Stromal cell of bone marrow (primary cell): Measurements from ENCODE around the gene ODC1.
"Not testable (repeated sequence)": the region's sequence is repeated elsewhere in the genome, so short reads cannot be mapped to it uniquely, and the experiment has no call there.

Experiments
- DNase-seq: peaks from one replicate; pipeline ENCODE4 v3.0.0-alpha.2; 2012; ENCODE audit warnings: low read depth

Gene ODC1

DNA sequence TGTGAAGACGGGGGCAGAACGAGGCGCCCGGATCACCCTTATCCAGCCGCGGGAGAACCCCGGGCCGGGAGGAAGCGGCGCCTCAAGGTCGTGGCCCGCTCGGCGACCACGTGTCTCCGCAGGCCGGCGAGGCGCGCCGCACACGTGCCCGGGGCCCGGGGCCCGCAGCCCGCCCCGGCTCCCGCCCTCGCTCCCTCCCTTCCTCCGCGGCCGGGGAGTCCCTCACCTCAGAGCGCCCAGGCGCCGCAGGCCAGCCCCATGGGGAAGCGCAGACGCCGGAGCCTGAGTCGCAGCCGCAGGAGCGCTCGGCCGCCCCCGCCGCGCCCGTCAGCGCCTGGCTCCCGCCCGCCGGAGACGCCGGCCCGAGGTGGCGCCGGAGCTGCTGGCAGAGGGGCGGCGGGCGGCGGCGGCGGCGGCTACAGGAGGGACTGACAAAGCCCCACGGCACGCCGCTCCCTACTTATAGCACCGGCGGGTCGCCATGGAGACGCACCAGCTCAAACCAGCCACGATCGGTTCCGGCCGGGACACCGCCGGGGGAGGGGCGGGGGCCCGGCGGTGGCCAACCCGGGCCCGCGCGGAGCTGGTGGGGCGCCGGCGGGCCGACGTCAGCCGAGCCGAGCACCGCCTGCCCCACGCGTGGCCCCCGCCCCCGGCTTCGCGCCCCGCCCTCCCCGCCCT is at the start of gene ODC1:
Gene ODC1 (minus strand): TSS at position 433 of the 681 bp plus-strand sequence. CDS start 3,295 bp downstream, outside the sequence.
- peak; percentile 81 for DNase-seq

DNA sequence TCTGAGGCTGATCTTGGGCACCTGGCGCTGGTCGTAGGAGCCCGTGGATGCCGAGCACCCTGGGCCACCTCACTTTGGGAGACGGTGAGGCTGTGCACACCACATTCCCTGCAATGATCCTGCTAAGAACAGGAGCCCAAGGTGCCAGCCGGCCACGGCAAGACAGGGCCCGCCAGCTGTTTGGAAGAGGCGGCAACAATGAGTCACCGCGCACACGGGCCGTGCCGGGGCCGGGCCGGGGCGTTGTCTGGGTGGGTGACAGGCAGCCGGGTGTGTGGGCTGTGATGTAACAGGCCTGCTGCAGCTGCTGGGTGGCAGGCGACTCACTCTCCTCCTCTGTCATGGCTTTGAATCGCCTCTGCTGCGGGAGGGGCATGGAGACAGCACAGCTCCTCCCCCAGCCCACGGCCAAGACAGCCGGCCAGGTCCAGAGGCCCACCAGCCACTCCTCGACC is 49.7 kb upstream of the ODC1 start:
- DNase-seq: peak; percentile 35

DNA sequence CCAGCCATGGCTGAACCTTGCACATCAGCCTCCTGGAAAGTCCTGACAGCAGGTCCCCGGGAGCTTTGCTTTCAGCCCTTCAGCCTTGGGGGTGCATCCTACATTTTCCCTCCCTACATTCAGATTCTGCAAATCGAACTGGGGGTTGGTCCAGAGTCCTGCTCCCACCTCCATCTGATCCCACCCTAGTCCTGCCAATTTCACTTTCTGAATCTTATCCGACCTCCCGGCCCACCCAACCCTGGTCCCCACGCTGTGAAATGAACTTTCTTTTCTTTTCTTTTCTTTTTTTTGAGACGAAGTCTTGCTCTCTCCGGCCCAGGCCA is 47.8 kb upstream of the ODC1 start:
- DNase-seq: no peak

DNA sequence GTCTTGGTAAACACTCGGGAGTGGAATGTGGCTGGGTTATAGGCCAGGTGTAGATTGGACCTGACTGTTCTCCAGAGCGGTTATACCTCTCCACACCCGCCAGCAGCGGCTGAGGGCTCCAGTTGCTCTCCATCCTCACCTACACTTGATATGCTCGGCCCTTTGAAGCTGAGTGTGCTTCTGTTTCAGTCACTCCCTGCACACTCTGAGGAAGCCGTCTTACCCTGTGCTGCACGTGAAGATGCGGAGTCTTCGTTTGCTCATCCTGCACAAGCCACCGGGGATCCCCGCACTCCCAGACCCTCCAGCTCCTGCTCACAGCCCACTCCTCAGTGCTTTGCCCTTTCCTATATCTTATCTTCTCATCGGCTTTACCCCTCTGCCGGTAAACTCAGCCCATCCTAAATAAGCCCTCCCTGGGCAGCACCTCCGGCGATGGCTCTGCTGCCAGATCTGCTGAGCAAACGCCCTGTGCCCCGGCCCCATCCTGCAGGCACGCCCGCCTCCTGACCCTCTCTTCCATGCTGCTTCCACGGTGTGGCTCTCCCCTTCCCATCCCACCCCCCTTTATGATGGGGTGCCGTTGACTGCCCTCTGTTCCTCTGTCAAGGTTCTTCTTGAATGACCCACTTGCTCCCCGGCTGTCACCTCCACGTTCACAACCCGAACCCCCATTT is 47.3 kb upstream of the ODC1 start:
- DNase-seq: no peak

DNA sequence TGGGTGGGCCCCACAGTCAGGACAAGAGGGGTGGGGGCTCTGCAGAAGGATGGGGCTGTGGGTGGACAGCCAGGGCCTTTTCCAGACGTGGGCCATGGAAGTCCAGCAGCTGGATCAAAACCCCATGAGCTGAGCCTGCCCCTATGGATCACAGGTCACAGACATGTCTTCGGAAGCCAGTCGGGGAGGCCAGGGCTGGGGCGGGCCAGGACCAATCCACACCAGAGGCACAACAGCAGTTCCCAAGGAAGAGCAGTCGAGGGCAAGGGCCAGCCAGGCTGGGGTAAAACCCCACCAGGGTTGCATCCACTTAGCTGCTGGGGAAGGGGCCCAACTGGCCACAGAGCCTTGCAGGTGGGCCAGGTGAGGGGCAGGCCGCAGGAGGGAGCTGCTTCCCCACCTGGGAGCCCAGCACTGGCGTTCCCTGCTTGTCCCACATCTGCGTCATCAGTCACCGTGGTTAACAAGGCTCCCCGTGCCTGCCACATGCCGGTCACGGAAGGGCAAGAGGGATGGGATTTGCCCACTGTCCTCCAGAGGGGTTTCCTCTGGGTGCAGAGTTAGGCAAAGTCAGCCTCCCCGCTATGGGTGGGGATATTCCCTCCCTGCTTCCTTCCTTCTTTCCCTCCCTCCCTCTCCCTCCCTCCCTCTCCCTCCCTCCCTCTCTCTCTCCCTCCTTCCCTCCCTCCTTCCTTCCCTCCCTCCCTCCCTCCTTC is 46.4 kb upstream of the ODC1 start:
- DNase-seq: no peak

DNA sequence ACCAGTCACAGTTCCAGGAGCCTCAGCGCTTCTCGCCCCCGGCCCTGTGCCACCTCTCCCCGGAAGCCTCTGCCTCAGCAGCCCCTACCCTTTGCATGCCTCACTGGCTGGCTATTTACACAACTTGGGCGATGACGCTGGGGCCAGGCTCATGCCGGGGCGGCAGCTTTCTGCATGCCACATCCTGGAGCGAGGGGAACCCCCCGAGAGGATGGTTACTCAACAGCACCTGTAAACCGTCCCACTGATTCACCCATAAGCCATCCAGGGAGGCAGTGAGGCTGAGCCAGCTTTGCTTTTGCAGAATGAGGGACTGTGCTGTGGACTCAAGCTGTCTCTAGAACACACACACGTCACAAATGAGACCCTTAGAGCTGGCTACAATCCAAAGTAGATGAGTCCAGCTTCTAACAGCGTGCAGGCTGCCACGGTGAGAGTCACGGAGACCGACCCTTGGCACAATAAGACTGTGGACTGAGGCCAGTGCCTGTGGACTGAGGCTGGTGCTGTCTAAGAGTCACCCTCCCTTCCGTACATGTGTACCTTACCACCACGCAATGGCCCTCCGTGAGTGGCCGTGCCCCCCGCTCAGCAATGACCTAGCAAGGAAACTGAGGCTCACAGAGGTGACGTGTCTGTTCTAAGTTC is 45.6 kb upstream of the ODC1 start:
- DNase-seq: no peak

DNA sequence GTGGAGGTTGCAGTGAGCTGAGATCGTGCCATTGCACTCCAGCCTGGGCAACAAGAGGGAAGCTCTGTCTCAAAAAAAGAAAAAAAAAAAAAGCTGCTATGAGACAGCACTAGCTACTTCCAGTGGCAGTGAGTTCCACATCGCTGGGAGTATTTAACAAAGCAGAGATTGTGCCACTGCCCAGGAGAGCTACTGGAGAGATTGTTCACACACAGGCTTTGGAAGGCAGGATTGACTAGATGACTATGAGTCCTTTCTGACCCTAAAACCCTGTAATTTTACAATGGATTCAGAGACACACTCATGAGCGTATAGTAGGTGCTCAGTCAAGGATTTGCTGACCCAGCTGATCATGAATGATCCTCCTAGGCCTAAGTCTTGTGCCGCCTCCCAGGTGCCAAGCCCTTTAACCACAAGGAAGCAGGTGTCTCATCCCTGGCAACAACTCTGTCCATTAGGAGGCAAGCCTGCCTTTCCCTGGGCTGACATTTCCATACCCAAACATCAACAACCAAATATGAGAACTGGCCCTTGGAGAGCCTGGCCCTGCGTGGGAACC is 45.0 kb upstream of the ODC1 start:
- no peak for DNase-seq

DNA sequence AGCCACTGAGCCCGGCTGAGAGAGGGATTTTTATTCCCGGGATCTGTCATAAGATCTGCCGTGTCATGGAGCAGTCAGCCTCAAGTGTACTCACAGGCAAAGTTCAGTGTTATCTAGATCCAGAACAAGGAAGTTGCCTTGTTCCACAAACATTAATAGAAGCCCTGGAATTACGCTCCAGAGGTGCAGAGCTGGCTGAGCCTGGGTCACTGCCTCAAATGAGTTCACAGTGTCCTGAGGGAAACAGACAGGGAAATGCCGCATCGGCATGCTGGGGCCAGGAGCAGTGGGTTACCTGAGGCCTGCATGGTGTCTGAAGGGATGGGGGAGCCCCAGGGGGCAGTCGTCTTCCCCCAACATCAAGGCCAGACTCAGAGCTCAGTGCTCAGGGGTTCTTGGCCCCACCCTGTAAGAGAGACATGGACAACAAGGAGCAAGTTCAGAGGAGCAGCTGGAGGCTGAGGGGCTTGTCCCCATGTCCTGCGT is 42.7 kb upstream of the ODC1 start:
- no peak for DNase-seq

DNA sequence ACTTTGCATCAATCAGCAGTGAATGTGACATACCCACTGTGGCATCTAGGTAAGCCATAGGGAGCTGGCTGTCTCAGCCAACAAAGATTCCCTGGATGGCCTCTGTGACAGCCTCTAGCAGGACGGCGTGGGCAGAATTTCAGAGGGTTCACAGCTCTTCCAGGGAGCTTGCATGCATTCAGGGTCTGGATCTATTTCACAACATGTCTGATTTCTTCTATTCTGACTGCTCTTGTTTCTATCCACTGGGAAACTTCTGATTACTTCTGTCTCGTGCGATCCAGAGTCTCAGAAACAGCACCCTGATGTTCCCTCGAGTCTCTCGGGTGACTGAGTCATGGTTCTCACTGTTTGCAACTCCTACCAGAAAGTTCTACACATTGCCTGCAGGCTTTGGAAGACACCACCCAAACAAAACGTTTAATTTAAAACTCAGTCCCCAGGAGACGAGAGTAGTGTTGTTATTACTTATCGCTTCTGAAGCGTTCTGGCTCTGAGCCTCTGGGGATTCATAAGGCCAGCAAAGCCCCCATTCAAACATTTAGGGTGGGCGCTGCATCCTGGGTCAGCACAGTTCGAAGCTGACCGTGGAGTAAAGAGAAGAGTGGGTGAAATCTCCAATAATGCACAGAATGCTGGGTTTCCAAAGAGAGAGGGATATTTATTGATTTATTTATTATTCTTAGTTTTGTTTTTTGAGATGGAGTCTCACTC is 41.9 kb upstream of the ODC1 start:
- DNase-seq: no peak

DNA sequence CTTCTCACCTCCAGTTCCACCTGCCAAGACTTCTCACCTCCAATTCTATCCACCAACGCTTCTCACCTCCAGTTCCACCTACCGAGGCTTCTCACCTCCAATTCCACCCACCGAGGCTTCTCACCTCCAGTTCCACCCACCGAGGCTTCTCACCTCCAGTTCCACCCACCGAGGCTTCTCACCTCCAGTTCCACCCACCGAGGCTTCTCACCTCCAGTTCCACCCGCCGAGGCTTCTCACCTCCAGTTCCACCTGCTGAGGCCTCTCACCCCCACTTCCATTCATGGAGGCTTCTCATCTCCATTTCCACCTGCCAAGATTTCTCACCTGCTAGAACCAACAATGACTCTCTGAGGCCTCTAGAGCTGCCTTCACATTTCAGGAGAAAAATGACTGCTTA is 40.0 kb upstream of the ODC1 start:
- not testable (repeated sequence) for DNase-seq

DNA sequence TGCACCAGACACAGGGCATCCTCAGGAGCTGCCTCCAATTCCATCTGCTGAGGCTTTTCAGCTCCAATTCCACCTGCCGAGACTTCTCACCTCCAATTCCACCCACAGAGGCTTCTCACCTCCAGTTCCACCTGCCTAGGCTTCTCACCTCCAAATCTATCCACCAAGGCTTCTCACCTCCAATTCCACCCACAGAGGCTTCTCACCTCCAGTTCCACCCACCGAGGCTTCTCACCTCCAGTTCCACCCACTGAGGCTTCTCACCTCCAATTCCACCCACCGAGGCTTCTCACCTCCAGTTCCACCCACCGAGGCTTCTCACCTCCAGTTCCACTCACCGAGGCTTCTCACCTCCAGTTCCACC is 39.6 kb upstream of the ODC1 start:
- not testable (repeated sequence) for DNase-seq

DNA sequence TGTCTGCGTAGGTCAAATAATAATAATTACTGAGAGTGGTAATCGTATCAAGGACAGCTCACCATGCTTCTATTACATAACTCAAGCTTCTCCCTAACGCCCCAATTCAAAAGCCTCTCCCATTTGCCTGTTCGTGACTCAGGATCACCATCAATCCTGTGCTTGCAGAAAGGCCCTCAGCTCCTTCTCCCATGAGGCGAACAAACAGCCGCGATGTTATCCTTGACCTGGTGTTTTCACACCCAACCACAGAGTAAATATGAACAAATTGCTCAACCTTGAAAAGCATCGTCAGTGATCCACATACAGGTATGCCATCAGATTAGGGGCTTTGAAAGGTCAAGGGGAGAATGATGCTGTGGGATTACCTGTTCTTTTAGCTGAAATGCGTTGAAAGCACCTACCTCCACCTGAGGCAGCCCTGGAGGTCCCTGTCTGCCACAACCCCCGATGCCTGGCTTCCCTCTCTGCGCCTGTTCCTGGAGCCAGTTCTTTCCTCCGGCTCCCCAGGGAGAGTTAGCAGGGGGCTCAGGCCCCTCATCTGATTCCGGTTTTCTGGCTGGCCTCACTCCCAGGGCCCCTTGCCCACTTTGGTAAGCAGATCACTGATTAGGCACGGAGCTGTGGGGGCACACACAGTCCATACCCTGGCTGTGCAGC is 39.1 kb upstream of the ODC1 start:
- no peak for DNase-seq

DNA sequence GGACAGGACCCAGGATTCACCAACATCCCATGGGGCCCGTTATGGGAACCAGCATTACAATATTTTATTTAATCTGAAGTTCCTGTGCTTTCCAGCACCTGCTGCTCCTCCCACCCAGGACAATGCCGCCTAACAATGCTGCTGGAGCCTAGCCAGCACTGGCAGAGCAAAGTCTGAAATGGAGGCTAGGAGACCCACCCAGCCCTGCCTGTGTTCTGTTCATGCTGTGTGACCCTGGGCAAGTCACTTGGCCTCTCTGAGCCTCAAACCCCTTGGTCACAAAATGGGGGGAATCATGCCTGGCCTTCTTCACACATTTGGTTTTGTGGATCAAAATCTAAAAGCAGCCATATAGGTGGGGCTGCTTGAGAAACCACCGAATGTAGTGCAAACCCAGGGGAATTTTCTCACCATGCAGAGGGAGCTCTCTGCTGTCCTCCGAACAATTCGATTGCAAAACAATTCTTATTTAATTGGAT is 38.5 kb upstream of the ODC1 start:
- DNase-seq: no peak

DNA sequence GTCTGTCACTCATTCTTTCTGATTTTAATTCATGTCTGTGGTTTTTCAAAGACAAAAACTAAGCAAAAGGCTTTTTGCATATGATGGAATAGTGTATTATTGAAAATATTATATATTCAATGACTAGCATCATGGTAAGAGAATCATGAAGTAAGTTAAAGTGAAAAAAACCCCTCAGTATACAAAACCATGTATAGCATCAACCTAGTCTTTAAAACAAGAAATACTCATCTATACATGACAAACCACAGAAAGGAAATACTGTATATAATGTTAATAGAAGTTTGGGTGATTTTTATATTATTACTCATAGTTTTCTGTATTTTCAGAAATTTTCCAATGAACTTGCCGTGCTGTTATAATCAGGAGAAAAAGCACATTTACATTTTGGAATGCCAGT is 38.0 kb upstream of the ODC1 start:
- DNase-seq: no peak

DNA sequence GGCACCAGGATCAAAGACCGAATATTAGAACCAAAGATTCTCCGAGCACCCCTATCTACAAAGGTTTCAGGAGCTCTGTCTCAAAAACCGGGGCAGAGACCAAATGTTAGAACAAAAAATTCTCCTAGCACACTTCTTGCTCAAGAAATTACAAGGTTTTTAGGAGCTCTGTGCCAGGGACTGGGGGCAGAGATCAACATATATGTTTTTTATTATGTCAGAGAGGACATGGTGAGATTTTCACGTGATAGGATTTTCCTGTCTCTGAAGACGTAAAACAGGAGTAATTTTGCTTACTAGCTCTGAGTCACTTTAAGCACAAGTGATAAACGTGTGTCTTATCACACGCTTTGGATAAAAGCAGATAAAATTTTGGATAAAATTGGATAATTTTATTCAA is 34.8 kb upstream of the ODC1 start:
- no peak for DNase-seq

DNA sequence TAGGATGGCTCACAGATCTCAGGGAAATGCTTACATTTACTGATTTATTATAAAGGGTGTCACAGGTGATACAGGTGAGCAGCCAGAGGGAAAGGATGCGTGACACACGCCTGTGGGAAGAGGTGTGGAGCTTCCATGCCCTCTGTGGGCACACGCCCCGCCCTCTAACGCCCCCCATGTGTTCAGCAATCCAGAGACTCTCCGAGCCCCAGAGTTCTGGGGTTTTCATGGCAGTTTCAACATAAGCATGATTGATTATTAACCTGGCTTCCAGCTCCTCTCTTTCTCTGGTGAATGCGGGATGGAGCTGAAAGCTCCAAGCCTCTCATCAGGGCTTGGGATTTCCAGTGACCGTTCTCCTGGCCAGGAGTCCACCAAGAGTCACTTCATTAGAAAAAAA is 34.3 kb upstream of the ODC1 start:
- no peak for DNase-seq

DNA sequence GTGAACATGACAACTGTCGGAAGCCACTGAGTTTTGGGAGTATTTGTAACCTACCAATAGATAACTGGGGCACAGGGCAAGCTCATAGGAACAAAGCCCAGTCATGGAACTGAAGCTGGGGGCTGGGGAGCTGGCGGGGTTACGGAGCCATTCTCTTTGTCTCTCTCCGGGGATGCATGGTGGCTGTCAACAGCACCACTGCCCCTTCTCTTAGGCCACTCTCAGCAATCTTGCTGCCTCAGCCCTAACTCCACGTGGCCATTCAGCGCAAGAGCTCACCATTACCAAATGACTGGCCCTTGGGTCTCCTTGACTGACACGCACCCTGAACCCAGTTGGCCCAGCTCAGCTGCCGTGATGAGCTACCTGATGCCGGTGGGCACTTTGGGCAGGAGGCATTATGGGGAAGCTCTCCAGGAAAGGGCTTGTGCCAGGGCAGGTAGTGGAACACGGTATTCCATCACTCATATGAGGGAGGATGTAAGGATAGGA is 33.6 kb upstream of the ODC1 start:
- DNase-seq: no peak

DNA sequence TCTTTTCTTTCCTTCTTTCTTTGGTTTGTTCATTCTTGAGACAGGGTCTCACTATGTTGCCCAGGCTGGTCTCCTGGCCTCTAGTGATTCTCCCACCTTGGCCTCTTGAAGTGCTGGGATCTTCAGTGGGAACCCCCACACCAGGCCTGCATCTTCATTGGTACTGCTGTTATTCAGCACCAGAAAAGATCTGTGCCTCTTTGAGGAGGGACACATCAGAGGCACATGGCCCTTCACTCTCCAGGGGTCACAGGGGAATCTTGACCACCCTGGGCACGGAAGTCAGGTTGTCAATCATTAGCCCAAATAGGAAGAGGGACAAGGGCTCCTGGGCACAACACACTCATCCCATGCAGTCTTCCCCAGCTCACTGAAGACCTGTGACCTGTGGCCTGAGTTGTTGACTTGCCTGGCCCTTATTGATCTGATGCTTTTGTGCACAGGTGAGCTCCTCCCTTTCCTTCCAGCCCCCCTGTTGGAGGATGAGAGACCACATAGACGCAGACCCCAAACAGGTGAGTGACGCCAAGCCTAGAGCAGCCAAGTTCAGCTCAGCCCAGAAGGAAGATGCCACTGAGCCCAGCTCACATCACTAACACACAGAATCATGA is 33.0 kb upstream of the ODC1 start:
- DNase-seq: no peak

DNA sequence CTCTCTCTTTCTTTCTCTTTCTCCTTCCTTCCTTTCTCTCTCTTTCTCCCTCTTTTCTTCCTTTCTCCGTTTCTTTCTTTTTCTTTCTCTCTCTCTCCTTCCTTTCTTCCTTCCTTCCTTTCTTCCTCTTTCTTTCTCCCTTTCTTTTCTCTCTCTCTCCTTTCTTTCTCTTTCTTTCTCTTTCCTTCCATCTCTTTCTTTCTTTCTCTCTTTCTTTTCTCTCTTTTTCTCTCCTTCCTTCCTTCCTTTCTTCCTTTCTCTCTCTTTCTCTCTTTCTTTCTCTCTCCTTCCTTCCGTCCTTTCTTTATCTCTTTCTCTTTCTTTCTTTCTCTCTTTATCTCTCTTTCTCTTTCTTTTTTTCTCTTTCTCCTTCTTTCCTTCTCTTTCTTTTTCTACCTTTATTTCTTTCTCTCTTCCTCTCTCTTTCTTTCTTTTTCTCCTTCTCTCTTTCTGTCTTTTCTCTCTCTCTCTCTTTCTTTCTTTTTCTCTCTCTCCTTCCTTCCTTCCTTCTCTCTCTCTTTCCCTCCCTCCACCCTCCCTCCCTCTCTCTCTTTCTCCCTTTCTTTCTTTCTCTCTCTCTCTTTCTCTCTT is 32.3 kb upstream of the ODC1 start:
- no peak for DNase-seq

DNA sequence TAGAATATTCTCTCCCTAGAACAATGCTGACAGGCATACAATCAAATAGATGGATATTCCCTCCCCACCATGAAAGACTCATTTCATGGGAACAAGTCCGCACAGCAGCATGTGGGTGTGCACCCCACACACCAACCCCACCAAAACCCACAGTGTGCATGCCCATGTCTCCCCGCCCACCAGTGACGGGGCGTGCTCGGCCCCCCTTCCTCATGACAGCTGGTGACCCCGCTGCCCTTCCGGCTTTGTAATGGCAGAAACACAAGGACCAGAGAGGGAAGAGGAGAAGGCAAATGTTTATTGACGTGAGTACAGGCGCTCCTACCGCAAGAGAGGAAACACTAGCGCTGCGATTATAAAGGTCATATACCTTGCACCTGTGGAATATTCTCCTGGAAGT is 30.8 kb upstream of the ODC1 start:
- DNase-seq: no peak
